ENCODE results near the gene OGDHL.

Gene OGDHL

GRCh38 chr10:49751636-49752510 lies 10.2 kb downstream of the OGDHL start:
- POLR2A ChIA-PET, result no interaction called here
- H3K4me3 ChIP-seq (ENCODE audit: low read depth, low read length), result no peak overlapping the region
- no peak for TF ChIP-seq CTCF (IDR thresholded peaks at IDR 0.05; ENCODE audit: insufficient read depth, low read length, missing control alignments)
- DNase-seq (ENCODE audit: low read depth, low spot score), result no peak
- CTCF ChIA-PET, result no interaction called here

- ChIA-PET CTCF (no interaction called here), POLR2A (no interaction called here)
- TF ChIP-seq CTCF (IDR thresholded peaks at IDR 0.05; ENCODE audit: insufficient read depth, low read length, missing control alignments), result no peak
- no peak overlapping the region for H3K4me3 ChIP-seq (ENCODE audit: low read depth, low read length)
- DNase-seq (ENCODE audit: low read depth, low spot score), result no peak
Measured at GRCh38 chr10:49751216-49751615, 10.9 kb downstream of the OGDHL start.

- POLR2A ChIA-PET, result no interaction called here
- DNase-seq (ENCODE audit: low read depth, low spot score), result no peak
- H3K4me3 ChIP-seq (ENCODE audit: low read depth, low read length), result no peak overlapping the region
- CTCF ChIA-PET, result no interaction called here
- no peak for TF ChIP-seq CTCF (IDR thresholded peaks at IDR 0.05; ENCODE audit: insufficient read depth, low read length, missing control alignments)
Measured at GRCh38 chr10:49750546-49750945, 11.6 kb downstream of the OGDHL start.

- ChIA-PET CTCF (no interaction called here), POLR2A (no interaction called here)
- no peak overlapping the region for H3K4me3 ChIP-seq (ENCODE audit: low read depth, low read length)
- no peak for DNase-seq (ENCODE audit: low read depth, low spot score)
- TF ChIP-seq CTCF (IDR thresholded peaks at IDR 0.05; ENCODE audit: insufficient read depth, low read length, missing control alignments), result no peak
Measured at GRCh38 chr10:49749556-49750491, 12.3 kb downstream of the OGDHL start.

GRCh38 chr10:49749144-49749543 lies 13.0 kb downstream of the OGDHL start:
- H3K4me3 ChIP-seq (ENCODE audit: low read depth, low read length), result no peak overlapping the region
- POLR2A ChIA-PET, result no interaction called here
- CTCF ChIA-PET, result no interaction called here
- no peak for TF ChIP-seq CTCF (IDR thresholded peaks at IDR 0.05; ENCODE audit: insufficient read depth, low read length, missing control alignments)
- no peak for DNase-seq (ENCODE audit: low read depth, low spot score)

- CTCF ChIA-PET, result no interaction called here
- DNase-seq (ENCODE audit: low read depth, low spot score), result no peak
- H3K4me3 ChIP-seq (ENCODE audit: low read depth, low read length), result no peak overlapping the region
- no peak for TF ChIP-seq CTCF (IDR thresholded peaks at IDR 0.05; ENCODE audit: insufficient read depth, low read length, missing control alignments)
- POLR2A ChIA-PET, result no interaction called here
Measured at GRCh38 chr10:49748006-49748405, 14.1 kb downstream of the OGDHL start.

Measured in AG04449 (cell line).